Testis (tissue), 2 donors: Measurements from ENCODE around the gene DUSP2.

Source experiments
- POLR2A ChIP-seq: fragments of 450-650 bp; IDR thresholded peaks from one replicate; pipeline ENCODE4 v1.6.1; 2017; ENCODE audit warnings: antibody characterized with exemption, mild to moderate bottlenecking, moderate library complexity
- TF ChIP-seq, protein P1 (sequence below), 3 experiments: fragments of 450-650 bp in 2 of 3; fragments of 200-600 bp in 1 of 3; sonication (generic) in 1 of 3; IDR thresholded peaks; one replicate each; pipeline ENCODE4 v1.5.1; 2016 to 2019; ENCODE audit warnings: antibody characterized with exemption in 3 of 3, mild to moderate bottlenecking in 2 of 3, moderate library complexity in 1 of 3

- TF ChIP-seq, protein P1, sequence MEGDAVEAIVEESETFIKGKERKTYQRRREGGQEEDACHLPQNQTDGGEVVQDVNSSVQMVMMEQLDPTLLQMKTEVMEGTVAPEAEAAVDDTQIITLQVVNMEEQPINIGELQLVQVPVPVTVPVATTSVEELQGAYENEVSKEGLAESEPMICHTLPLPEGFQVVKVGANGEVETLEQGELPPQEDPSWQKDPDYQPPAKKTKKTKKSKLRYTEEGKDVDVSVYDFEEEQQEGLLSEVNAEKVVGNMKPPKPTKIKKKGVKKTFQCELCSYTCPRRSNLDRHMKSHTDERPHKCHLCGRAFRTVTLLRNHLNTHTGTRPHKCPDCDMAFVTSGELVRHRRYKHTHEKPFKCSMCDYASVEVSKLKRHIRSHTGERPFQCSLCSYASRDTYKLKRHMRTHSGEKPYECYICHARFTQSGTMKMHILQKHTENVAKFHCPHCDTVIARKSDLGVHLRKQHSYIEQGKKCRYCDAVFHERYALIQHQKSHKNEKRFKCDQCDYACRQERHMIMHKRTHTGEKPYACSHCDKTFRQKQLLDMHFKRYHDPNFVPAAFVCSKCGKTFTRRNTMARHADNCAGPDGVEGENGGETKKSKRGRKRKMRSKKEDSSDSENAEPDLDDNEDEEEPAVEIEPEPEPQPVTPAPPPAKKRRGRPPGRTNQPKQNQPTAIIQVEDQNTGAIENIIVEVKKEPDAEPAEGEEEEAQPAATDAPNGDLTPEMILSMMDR (IDR thresholded peaks at IDR 0.05), result no peak
- TF ChIP-seq POLR2A, result no peak
These were observed 7.3 kb upstream of the DUSP2 start for GRCh38 chr2:96152304-96153161.
